GM12874 (cell line): ENCODE results near the gene IHH.

Source experiments
- TF ChIP-seq, protein P1 (sequence below): IDR thresholded peaks from 2 replicates; pipeline ENCODE4 v1.5.1; 2011; ENCODE audit warnings: low read depth, mild to moderate bottlenecking, control low read depth, low read length, moderate library complexity; ENCODE audit not compliant: insufficient read depth

Gene IHH

DNA sequence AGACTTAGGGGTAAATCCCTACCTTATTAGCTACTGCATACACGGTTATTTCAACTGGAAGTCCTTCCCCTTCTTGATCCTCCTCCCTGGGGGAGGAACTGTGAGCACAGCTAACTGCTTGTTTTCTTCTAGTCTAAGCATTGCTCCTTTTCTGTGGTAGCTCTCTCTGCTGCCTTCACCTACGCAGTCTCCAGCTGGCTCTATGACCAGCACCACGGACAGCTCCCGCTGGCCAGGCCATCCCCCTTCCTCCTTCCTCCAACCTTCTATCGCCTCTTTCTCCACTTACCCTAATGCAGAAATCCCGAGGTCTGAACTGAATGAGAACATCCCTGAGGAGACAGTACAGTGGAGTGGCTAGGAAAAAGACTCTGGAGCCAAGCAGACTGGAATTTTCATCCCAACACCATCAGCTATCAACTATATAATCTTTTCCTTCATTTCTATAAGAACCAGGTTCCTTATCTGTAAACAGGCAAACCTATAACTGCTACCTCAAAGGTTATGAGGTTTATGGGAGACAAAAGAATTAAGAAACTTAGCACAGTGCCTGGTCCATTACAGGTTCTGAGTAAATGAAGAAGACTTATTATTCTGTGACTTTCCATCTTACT is 14.7 kb downstream of the IHH start:
- TF ChIP-seq, protein P1, sequence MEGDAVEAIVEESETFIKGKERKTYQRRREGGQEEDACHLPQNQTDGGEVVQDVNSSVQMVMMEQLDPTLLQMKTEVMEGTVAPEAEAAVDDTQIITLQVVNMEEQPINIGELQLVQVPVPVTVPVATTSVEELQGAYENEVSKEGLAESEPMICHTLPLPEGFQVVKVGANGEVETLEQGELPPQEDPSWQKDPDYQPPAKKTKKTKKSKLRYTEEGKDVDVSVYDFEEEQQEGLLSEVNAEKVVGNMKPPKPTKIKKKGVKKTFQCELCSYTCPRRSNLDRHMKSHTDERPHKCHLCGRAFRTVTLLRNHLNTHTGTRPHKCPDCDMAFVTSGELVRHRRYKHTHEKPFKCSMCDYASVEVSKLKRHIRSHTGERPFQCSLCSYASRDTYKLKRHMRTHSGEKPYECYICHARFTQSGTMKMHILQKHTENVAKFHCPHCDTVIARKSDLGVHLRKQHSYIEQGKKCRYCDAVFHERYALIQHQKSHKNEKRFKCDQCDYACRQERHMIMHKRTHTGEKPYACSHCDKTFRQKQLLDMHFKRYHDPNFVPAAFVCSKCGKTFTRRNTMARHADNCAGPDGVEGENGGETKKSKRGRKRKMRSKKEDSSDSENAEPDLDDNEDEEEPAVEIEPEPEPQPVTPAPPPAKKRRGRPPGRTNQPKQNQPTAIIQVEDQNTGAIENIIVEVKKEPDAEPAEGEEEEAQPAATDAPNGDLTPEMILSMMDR = no peak

DNA sequence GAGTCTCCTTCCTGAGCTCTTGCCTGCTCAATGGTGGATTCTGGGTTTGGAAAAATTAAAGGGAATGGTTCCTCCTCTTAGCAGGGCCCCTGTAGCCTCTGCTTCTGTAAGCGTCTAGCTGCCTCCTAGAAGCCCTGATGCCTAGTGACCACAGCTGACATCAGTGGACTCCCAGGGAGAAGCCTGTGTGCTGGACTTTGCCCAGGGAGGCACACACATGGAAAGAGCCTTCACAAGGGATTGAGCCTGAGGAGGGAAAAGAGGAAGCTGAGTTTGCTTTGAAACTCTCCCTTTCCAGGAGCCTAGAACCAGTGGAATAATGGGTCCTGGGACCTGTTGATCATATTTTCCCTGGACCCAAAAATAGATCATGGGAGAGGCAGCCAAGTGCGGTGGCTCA is 18.0 kb downstream of the IHH start:
- TF ChIP-seq, protein P1 = no peak

GRCh38 chr2:219042157-219042556 is 18.6 kb downstream of the IHH start:
- TF ChIP-seq, protein P1 = no peak

- TF ChIP-seq, protein P1 = no peak
These were observed 19.5 kb downstream of the IHH start, which contains the start of gene CFAP65 for GRCh38 chr2:219041252-219041651. Gene CFAP65 (minus strand): TSS chr2:219041516. CDS start chr2:219039048, 2,468 bp downstream.

DNA sequence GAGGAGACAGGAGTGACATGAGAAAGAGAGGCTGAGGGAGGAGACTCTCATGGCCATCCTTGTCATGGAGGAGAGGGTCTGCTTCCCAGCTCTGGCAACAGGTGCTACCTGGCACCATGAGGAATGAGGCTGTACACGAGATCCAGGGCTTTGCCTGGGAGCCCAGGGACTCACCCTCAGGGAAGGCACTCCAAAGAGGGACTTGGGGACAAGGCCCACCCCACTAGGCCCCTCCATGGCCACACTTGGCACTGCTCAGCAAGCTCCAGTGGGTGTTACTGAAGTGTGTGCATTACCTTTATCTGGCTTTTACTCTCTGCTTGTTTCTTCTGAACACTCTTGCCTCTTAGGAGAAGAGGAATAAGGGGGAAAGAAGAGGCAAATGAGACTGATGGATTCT is 22.1 kb downstream of the IHH start:
- TF ChIP-seq, protein P1 = no peak

DNA sequence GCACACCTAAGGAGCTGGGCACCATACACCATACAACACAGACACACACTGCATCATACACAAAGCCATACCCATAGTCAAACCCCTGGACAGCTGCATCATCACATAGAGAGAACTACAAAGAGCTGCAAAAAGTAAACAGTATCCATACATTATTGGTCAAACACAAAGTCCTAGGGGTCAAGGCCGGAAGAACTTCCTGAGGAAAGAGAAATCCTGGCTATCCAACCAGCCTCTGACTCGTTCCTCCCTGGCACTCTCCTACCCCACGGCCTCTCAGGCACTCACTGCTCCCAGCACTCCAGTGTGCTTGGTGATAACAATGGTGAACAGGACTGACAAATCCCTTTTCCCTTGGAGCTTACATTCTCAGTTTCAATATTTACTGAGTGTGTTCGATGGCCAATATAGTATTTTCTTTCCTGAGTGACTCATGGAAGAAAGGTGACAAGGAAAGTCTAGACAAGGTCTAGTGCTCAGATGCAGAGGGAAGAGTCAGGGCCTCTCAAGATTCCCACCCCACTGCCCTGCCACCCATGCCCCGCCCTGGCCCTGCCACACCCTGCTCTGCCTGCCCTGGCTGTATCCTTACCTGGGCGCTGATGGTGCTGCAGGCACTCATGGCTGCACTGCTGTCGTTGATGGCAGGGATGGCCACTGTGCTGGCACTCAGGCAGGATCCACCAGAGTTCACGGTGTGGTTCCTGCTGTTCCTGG is 22.8 kb downstream of the IHH start:
- TF ChIP-seq, protein P1 = no peak

DNA sequence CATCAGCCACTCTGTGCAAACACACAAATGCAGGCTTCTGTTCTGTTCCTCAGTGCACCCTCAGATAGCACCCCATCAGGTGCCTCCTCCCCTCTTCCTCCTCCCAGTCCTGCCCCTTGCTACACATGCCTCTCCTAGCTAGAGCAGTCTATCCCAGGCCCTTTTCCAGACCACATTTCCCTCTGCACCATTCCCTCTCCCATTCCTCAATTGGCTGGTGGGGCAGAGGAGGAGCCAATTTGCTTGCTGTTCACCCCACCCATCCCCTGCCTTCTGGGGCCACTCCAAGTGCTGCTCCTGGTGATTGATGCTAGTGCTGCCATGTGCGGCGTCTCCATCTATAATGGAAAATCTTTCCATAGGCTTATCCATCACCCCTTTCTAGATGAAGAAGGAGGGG is 24.8 kb downstream of the IHH start:
- TF ChIP-seq, protein P1 = no peak
